Measurements from ENCODE around the gene ANO4.

ANO4 gene

DNA sequence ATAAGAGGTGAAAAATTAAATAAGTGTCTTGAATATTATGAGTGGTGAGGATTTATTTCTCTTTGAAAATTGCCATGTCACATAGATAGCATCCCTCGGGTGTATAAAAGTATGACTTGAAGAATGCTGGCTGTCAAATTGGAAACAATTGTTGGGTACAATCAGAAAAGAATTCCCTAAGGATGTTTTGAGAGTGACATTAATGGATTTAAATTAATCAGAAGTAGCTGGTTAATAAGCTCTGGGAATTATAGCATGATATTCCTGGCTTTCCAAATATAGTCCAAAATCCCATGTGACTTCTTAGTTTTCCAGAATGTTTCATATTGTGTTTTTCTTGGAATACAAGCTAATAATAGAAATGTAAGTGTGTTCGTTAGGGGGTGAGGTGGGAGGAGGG is 196.5 kb downstream of the ANO4 start:
- DNase-seq (ENCODE audit: low spot score) = no peak

GRCh38 chr12:100992194-100992593 is 197.6 kb downstream of the ANO4 start:
- no peak for DNase-seq (ENCODE audit: low spot score)

GRCh38 chr12:100993916-100994450 is 199.4 kb downstream of the ANO4 start:
- no peak for DNase-seq (ENCODE audit: low spot score)

DNA sequence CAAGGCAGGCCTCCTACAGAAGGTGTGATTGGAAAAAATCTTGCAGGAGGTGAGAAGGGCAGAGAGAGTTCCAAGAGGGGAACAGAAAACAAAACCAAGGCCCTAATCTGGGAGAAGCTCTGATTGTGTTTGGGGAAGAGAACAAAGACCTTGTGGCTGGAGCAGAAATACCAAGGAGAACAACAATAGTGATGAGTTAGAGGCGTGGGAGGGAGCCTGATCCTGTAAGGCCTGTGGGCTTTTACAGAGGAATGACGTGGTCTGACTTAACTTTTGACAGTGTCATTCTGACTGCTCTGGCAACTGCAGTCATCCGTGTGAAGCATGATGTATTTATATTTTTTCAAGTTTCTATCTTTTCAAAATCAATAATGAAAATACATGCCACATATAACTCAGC is 200.6 kb downstream of the ANO4 start:
- DNase-seq (ENCODE audit: low spot score) = no peak

DNA sequence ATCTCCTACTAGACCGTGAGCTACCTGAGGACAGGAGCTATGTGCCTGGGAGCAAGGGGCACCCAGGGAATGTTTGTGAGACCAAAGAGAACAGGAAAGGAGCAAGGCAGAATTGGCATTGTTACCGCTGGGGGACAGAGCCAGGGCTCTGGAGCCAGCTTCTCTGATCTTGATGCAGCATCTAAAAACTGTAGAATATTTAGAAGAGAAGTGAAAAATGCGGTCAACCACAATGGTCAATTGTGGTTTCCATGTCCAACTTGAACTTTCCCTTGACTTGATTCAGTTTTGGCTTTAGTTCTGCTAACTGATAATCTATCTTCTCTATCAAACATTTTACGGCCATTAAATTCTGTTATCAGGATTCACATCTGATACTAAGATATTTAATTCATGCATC is 201.2 kb downstream of the ANO4 start:
- no peak for DNase-seq (ENCODE audit: low spot score)

- no peak for DNase-seq (ENCODE audit: low spot score)
Measured at GRCh38 chr12:101001669-101002068, 207.1 kb downstream of the ANO4 start.

DNA sequence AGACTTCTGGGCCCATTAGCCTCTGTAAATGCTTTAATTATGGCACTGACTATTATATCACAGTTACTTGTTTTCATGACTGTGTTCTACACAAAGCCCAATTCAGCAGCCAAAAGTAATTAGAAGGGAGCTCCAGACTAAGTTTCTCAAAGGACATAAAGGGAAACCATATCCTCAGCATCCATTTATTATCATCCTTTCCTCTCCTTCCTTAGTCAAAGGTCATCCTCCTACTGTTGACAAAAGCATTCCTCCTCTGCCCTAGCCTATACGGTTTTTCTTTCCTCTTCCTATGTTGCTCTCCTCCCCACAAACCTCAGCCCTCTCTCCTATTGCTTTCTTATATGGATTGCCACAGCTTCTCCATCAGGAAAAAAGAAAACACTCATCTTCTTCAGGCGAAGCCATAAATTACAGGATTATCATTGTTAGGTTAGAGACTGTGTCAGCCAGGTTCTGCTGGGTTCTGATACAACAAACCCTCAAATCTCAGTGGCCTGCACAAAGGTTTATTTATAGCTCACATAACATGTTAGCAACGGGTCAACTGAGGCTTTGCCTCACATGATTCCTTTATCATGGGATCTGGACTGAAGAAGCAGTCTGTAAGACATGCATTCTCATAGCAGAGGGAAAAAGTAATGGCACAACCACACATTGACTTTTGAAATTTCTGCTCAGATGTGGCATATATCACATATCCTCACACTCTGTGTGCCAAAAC is 208.3 kb downstream of the ANO4 start:
- no peak for DNase-seq (ENCODE audit: low spot score)

- no peak for DNase-seq (ENCODE audit: low spot score)
Measured at GRCh38 chr12:101004898-101005297, 210.3 kb downstream of the ANO4 start.

DNA sequence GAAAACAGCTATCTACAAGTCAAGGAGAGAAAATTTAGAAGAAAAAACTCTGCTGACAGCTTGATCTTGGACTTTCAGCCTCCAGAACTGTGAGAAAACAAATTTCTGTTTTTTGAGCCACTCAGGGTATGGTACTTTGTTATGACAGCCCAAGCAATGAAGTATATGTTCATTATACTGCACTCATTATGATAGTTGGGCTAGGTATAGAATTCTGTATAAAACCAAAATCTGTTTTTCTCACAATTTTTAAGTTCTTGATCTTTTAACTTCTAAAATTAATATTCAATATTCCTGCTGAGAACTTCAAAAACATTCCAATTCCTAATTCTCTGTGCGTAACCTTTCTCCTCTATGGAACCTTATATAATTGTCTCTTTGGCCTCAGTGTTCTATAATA is 214.7 kb downstream of the ANO4 start:
- no peak for DNase-seq (ENCODE audit: low spot score)

DNA sequence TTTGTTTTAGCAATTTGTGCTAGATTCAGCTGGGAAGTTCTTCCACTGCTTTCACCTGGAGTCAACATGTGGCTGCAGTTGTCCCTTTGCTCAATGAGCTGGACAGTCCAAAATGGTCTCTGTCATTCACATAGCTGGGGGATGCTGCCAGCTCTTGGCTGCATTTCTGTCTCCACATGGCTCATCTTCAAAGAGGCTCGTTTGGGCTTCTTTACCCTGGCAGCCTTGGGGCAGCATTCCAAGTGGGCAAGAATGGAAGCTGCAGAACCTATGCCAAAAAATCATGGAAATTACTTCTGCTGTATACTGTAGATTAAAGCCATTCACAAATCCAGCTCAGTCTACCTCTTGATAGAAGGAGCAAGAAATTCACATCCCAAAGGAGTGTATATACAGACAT is 216.3 kb downstream of the ANO4 start:
- no peak for DNase-seq (ENCODE audit: low spot score)

GRCh38 chr12:101013993-101014392 is 219.4 kb downstream of the ANO4 start:
- DNase-seq (ENCODE audit: low spot score) = no peak

DNA sequence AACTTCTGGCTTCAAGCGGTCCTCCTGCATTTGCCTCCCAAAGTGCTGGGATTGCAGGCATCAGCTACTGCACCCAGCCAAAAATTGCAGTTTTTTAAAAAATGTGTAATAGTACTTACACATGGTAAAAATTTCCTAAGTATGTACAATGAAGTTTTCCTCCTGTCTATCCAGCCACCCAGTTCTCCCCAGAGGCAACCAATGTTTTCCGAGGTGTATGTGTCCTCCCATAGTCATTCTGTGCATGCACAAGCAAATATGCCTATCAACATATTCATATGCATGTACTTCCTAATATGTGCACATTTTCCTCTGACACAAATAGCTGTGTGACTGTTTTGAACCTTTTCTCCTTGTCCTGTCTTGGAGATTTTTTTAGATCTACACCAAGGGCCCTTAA is 220.5 kb downstream of the ANO4 start:
- no peak for DNase-seq (ENCODE audit: low spot score)

- DNase-seq (ENCODE audit: low spot score) = no peak
Measured at GRCh38 chr12:101018540-101018939, 224.0 kb downstream of the ANO4 start.

- no peak for DNase-seq (ENCODE audit: low spot score)
Measured at GRCh38 chr12:101019201-101019600, 224.6 kb downstream of the ANO4 start.

DNA sequence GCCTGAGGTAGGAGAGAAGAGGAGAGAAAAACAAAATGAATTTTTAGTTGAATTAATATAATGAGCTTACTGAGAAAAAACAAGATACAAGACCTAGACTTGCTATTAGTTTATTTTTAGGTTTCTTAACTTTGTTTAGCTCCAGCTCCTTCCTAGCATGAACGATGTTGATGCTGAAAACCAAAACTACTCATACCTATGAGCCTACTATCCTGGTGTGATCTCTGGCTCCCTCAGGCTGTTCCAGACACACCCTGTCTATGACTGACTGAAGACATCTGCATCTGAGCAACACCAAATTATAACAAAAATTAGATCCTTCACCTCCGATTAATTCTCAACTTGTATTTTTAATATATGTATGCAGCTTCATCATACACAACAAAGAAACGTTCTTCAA is 225.1 kb downstream of the ANO4 start:
- DNase-seq (ENCODE audit: low spot score) = no peak

GRCh38 chr12:101021442-101021841 is 226.9 kb downstream of the ANO4 start:
- DNase-seq (ENCODE audit: low spot score) = no peak

DNA sequence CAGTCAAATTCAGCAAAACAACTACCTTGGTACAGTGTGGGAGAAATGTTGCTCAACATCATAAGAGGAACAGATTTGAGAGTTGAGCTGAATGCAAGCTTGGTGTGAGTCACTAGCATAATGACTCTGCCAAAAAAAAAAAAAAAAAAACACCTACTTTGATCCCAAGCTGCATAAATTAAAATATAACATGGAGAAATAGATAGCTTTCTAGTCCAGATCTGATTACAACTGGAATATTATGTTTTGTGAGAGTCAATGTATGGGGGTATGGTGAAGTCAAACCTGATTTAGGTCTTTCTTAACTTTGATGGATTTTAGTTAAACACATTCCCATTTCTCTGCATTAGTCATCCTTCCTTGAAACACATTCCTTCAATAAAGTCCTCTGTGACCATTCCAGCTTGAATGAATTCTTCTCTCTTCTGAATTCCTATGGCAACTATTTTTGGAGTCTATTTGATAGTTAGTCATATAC is 227.4 kb downstream of the ANO4 start:
- DNase-seq (ENCODE audit: low spot score) = no peak

GRCh38 chr12:101027200-101027599 is 232.6 kb downstream of the ANO4 start:
- DNase-seq (ENCODE audit: low spot score) = no peak

GRCh38 chr12:101027816-101028215 is 233.2 kb downstream of the ANO4 start:
- no peak for DNase-seq (ENCODE audit: low spot score)

DNA sequence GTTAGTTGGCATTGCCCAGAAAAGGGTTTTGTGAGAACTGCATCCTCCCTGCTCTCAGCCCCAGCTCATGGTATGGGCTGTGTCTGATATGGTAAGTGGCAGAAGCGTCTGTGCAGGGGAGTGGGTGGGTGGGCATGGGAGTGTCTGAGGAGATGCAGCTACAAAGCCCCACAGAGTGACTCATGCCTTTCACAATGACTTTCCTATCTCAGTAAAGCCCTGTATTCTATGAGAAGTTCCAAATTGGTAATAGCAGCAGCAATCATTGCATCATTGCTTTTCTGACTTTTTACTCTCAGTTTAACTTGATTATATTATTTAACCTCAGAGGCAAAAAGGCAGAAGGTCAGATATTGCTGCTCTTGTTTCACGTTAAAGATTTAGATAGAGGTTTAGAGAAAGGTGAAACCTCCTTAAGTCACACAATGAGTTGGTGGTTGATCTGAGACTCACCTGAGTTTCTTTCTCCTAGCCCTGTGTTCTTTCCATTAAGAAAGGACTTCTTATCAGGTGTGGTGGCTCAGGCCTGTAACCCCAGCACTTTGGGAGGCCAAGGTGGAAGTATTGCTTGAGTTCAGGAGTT is 243.8 kb downstream of the ANO4 start:
- no peak for DNase-seq (ENCODE audit: low spot score)

DNA sequence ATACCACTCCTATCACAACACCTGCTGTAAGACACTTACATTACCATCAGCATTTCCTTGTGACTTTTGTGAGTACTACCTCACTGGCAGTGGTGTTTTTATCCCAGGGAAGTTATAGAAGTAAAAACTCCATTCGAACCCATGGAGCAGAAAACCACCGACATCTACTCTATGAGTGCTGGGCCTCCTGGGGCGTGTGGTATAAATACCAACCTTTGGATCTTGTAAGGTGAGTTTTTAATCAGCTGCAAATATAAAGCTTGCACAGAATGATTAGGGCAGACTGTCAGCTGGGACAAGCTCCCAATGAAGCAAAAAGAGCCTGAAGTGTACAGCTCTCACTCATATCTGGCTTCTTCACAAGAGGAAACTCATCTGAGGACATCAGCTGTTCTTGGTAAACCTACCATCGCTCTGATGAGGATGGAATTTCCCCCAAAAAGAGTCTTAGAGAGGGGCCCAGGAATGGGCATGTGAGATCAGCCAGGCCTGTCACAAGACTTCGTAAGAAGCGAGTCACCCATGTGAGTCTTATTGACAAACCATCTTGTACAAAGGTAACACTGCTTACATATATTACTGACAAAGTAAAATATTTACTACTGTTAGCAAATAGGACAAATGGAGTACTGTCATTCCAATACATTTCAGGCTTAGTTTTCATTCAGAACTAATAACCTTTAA is 245.4 kb downstream of the ANO4 start:
- DNase-seq (ENCODE audit: low spot score) = no peak

DNA sequence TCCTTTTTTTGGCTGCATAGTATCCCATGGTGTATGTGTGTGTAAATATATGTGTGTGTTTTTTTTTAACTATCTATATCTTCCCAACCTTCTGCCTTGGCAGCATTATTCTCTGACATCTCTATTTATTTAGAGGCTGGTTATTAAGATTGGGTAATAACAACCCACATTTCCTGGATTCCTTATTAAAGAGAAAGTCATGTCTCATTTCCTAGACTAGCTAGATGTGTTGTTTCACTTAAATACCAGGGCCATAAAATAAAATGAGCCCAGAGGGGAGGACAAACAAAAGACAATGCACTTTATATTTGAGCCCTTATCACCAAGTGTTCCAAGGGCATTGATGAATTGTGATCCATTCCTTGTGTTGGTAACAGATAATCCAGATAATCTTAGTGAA is 246.4 kb downstream of the ANO4 start:
- no peak for DNase-seq (ENCODE audit: low spot score)

- DNase-seq (ENCODE audit: low spot score) = no peak
Measured at GRCh38 chr12:101042211-101042610, 247.6 kb downstream of the ANO4 start.

Data from pons (tissue), 1 donor.